Measurements from ENCODE around the gene ABCD4.

DNA sequence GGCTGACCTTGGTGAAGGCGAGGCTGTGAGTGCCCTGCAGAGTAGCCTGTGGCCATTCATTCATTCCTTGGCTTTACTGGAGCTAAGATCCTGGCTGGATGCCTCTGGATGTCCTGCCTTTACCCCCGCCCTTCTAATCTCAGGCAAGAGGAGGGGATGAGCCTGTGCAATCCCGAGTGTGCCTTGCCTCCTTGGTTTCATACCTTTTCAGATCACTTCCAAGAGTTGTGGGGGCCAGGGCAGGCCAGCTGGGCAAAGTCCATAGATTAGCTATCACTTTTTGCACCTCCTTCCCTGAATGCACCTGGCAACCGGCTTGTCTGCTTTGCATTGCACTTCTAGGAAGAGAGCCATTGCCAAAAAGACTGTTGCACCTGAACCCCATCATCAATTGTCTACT is 47.0 kb upstream of the ABCD4 start:
- TF ChIP-seq, protein P1, sequence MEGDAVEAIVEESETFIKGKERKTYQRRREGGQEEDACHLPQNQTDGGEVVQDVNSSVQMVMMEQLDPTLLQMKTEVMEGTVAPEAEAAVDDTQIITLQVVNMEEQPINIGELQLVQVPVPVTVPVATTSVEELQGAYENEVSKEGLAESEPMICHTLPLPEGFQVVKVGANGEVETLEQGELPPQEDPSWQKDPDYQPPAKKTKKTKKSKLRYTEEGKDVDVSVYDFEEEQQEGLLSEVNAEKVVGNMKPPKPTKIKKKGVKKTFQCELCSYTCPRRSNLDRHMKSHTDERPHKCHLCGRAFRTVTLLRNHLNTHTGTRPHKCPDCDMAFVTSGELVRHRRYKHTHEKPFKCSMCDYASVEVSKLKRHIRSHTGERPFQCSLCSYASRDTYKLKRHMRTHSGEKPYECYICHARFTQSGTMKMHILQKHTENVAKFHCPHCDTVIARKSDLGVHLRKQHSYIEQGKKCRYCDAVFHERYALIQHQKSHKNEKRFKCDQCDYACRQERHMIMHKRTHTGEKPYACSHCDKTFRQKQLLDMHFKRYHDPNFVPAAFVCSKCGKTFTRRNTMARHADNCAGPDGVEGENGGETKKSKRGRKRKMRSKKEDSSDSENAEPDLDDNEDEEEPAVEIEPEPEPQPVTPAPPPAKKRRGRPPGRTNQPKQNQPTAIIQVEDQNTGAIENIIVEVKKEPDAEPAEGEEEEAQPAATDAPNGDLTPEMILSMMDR (conservative IDR thresholded peaks at IDR 0.05 in 1 of 2, IDR thresholded peaks at IDR 0.05 in 1 of 2; ENCODE audit: extremely low read depth in 1 of 2, insufficient read depth in 1 of 2, low read depth in 1 of 2, low read length in 2 of 2): no peak
- no peak for TF ChIP-seq EZH2 (IDR thresholded peaks at IDR 0.05; ENCODE audit: borderline replicate concordance, low read length)

Measured in mammary epithelial cell (primary cell).